K562 (cell line): Measurements from ENCODE around the gene TP73. TPM values are rescaled to one million over a fixed set of nuclear protein-coding genes. Genes with fewer than 3 reads are reported as not detected.

ENCODE experiments used
- ATAC-seq: fragments of 200-7000 bp; cut with Tn5 transposase; 3 replicates; pipeline ENCODE4 v1.9.1; 2020; ENCODE audit warnings: moderate library complexity
- BruUV-seq: library from RNA; stranded (reverse); fragments of 400-500 nt; replicated peaks from 2 replicates; lab custom pipeline; 2021; lab: Mats Ljungman, UMichigan
- CTCF ChIA-PET: fragments of 300-600 bp; formaldehyde crosslinking; extraction: SDS; loops from one replicate; lab custom pipeline; 2021; ENCODE audit warnings: low intra/inter-chr PET ratio; lab: Yijun Ruan, JAX
- POLR2A ChIA-PET: fragments of 300-600, 350-650 bp; sonication (Branson Sonifier 250); formaldehyde crosslinking; extraction: SDS; loops from one replicate; lab custom pipeline; 2021; ENCODE audit warnings: antibody characterized with exemption, inconsistent platforms; lab: Yijun Ruan, JAX
- DNase-seq, 4 experiments: peaks; one replicate each; pipeline versions ENCODE4 v3.0.0 to v3.0.0-alpha.2; 2011 to 2018; ENCODE audit warnings: low spot score in 3 of 4, mixed read lengths in 3 of 4; ENCODE audit errors: extremely low read depth in 1 of 4
- FAIRE-seq: peaks from 2 replicates; lab custom pipeline; 2011; peaks lifted over from hg19 to GRCh38; lab: Jason Lieb, UNC
- H2AFZ ChIP-seq: 2 replicates; pipeline ENCODE4 v1.6.0; 2011; ENCODE audit warnings: low read depth, low read length, control low read depth, inconsistent platforms
- H3K27ac ChIP-seq: fragments of 200-600 bp; 3 replicates; pipeline ENCODE4 v1.8.0; 2011; ENCODE audit warnings: low read depth, mild to moderate bottlenecking, control low read depth, inconsistent platforms, low read length, moderate library complexity, mixed read lengths; ENCODE audit errors: extremely low read depth
- H3K27me3 ChIP-seq, 2 experiments: fragments of 300-600 bp in 1 of 2; 2 replicates in 1 of 2; 3 replicates in 1 of 2; pipeline versions ENCODE4 v1.6.0 to v1.8.0; 2011; ENCODE audit warnings: inconsistent platforms in 2 of 2, low read length in 2 of 2, mild to moderate bottlenecking in 1 of 2, mixed read lengths in 1 of 2, moderate library complexity in 1 of 2; ENCODE audit not compliant: control insufficient read depth in 2 of 2, insufficient read depth in 2 of 2
- H3K36me3 ChIP-seq: fragments of 300-600 bp; 3 replicates; pipeline ENCODE4 v1.8.0; 2011; ENCODE audit warnings: mild to moderate bottlenecking, low read length, inconsistent platforms; ENCODE audit not compliant: control insufficient read depth, insufficient read depth
- H3K4me1 ChIP-seq, 2 experiments: fragments of 200-600 bp in 1 of 2; replicated peaks in 1 of 2; 2 replicates in 1 of 2; 3 replicates in 1 of 2; pipeline versions ENCODE4 v1.5.1 to v1.8.0; 2011; ENCODE audit warnings: inconsistent platforms in 2 of 2, low read length in 2 of 2, mild to moderate bottlenecking in 1 of 2, mixed read lengths in 1 of 2, moderate library complexity in 1 of 2; ENCODE audit not compliant: control insufficient read depth in 2 of 2, insufficient read depth in 2 of 2
- H3K4me2 ChIP-seq: 2 replicates; pipeline ENCODE4 v1.6.1; 2011; ENCODE audit warnings: low read length, control low read depth, inconsistent platforms, mixed read lengths; ENCODE audit not compliant: insufficient read depth
- H3K4me3 ChIP-seq: fragments of 200-600 bp; sonication (generic), shearing (Covaris generic); 2 replicates; pipeline ENCODE4 v1.5.1; 2016; ENCODE audit warnings: control low read depth, inconsistent platforms
- H3K79me2 ChIP-seq: fragments of 200-600 bp; 3 replicates; pipeline ENCODE4 v1.8.0; 2011; ENCODE audit warnings: low read length, inconsistent platforms; ENCODE audit not compliant: control insufficient read depth, insufficient read depth
- H3K9ac ChIP-seq, 2 experiments: 2 replicates each; pipeline versions ENCODE4 v1.6.0 to v1.6.1; 2011; ENCODE audit warnings: low read depth in 2 of 2, low read length in 2 of 2, control low read depth in 1 of 2, inconsistent platforms in 1 of 2, mild to moderate bottlenecking in 1 of 2, mixed read lengths in 1 of 2; ENCODE audit not compliant: insufficient read depth in 1 of 2
- H3K9me1 ChIP-seq: one replicate; pipeline ENCODE4 v1.6.0; 2011; ENCODE audit warnings: inconsistent platforms, mild to moderate bottlenecking, low read length, moderate library complexity; ENCODE audit not compliant: control insufficient read depth, insufficient read depth
- H3K9me3 ChIP-seq: replicated peaks from 2 replicates; pipeline ENCODE4 v1.5.1; 2011; ENCODE audit warnings: low read depth, low read length, inconsistent platforms; ENCODE audit not compliant: control insufficient read depth, insufficient read depth
- H4K20me1 ChIP-seq: replicated peaks from 2 replicates; pipeline ENCODE4 v1.6.1; 2011; ENCODE audit warnings: low read length, inconsistent platforms, mixed read lengths; ENCODE audit not compliant: control insufficient read depth, insufficient read depth
- HDGF ChIP-seq: fragments of 450-650 bp; IDR thresholded peaks from 2 replicates; pipeline ENCODE4 v1.6.1; 2016
- PRDM10 ChIP-seq: fragments of 450-650 bp; IDR thresholded peaks from 2 replicates; pipeline ENCODE4 v1.6.1; 2018; ENCODE audit not compliant: partially characterized antibody
- WGBS: fragments of 100-300 bp; shearing (Covaris generic); methylation state at CpG from one replicate; pipeline ENCODE4 v1.1.6; 2016; ENCODE audit warnings: low coverage, mixed read lengths; ENCODE audit not compliant: insufficient coverage; ENCODE audit errors: missing lambda C conversion rate; 5-methylcytosine and 5-hydroxymethylcytosine counted together
- in situ Hi-C: fragments of 300-500 bp; cut with MboI; formaldehyde crosslinking; loops from 4 replicates; pipeline ENCODE4 v1.15.0; 2018; ENCODE audit warnings: inconsistent platforms, mixed read lengths
- intact Hi-C: fragments of 100-400 bp; cut with micrococcal nuclease; formaldehyde crosslinking; loops from 2 replicates; pipeline ENCODE4 v1.14.2; 2022
- polyA plus RNA-seq, 8 experiments: library from polyadenylated mRNA; depleted of rRNA in 4 of 8; stranded (reverse) in 5 of 8; unstranded in 3 of 8; fragments of >200 nt; fragmentation: Nextera tagmentation in 2 of 8; fragmentation: Illumina TruSeq in 1 of 8; extraction: Ambion mirVana in 2 of 8; extraction: Trizol in 1 of 8; gene quantifications; 2 replicates each; pipeline versions ENCODE4 v1.2.1 to v1.2.3, GENCODE V29; 2011 to 2014; ENCODE audit warnings: inconsistent platforms in 1 of 8, missing spikeins in 1 of 8
- total RNA-seq, 7 experiments: library from RNA; depleted of rRNA in 6 of 7; stranded (reverse); fragments of >200 nt in 6 of 7; fragmentation: Illumina TruSeq in 2 of 7; extraction: Trizol in 2 of 7; gene quantifications; 2 replicates each; pipeline versions ENCODE4 v1.2.1 to v1.2.3, GENCODE V29; 2011 to 2021; ENCODE audit warnings: low replicate concordance in 1 of 7

TP73 gene
- total and polyA plus RNA-seq, 9 of the 15 experiments (the other 6 are each of a cell fraction or from before 2014, with no cell fraction given), result 0.07 to 1.6 (median 0.40) TPM; not detected in 2

- H3K4me2 ChIP-seq, result no peak overlapping the region
- H3K79me2 ChIP-seq, result no peaks in the 10 kb centered on the region
- TF ChIP-seq HDGF, result no peak
- peak; percentile 91 for TF ChIP-seq PRDM10
- in situ Hi-C loops, result no loop called here
- no peak overlapping the region for H3K27ac ChIP-seq
- DNase-seq (no peak), ATAC-seq (no peak), FAIRE-seq (no peak)
- 0 out of 2 replicates have a peak, but pooled peaks cover 2% of the 10 kb centered on the region for H3K9me3 ChIP-seq
- peaks cover 43 to 75% of the 10 kb centered on the region in 2 experiments for H3K27me3 ChIP-seq
- no peak overlapping the region for H2AFZ ChIP-seq
- ChIA-PET POLR2A (interaction anchor here (0.5 to 0.9 kb wide), 3 partner anchors 13 to 44 kb away, joined by 3 to 4 read pairs (median 3); no protein-coding TSS in a partner anchor), CTCF (no interaction called here)
- H3K4me1 ChIP-seq, result peaks cover 5 to 60% of the 10 kb centered on the region in 2 experiments; a peak in 3 of 5 replicates
- peaks cover 32% of the 10 kb centered on the region for H4K20me1 ChIP-seq
- no peaks in the 10 kb centered on the region for H3K36me3 ChIP-seq
- no peaks in the 10 kb centered on the region for H3K9me1 ChIP-seq
- no peak overlapping the region for H3K4me3 ChIP-seq
- BruUV-seq, result no TSS peak
- H3K9ac ChIP-seq, result no peak overlapping the region
- WGBS, result 13% methylated on average over 47 of the region's 50 CpGs
- intact Hi-C loops, result no loop called here
These were observed 38.2 kb downstream of the TP73 start for GRCh38 chr1:3690282-3691065.
